IMR-90 (cell line): ENCODE data around the gene ABR. TPM values are rescaled to one million over a fixed set of nuclear protein-coding genes. Genes with fewer than 3 reads are reported as not detected.

Experiments used
- ATAC-seq: fragments of 200-7000 bp; cut with Tn5 transposase; 2 replicates; pipeline ENCODE4 v1.9.1; 2020; ENCODE audit warnings: low read depth, mild to moderate bottlenecking, moderate library complexity
- BruUV-seq: library from RNA; stranded (reverse); fragments of 400-500 nt; replicated peaks from 2 replicates; lab custom pipeline; 2021; lab: Mats Ljungman, UMichigan
- CTCF ChIA-PET: fragments of 300-600 bp; formaldehyde crosslinking; extraction: SDS; loops from one replicate; lab custom pipeline; 2021; ENCODE audit warnings: antibody characterized with exemption; lab: Yijun Ruan, JAX
- POLR2A ChIA-PET: fragments of 300-600 bp; sonication (Branson Sonifier 250); formaldehyde crosslinking; loops from one replicate; lab custom pipeline; 2022; ENCODE audit warnings: antibody characterized with exemption; ENCODE audit not compliant: unreplicated experiment; lab: Charles Lee
- DNase-seq: peaks from one replicate; pipeline ENCODE4 v3.0.0; 2013
- H2AFZ ChIP-seq: replicated peaks from 2 replicates; pipeline ENCODE3; 2013; ENCODE audit warnings: low read length, mild to moderate bottlenecking; ENCODE audit not compliant: poor library complexity
- H2AK5ac ChIP-seq: 2 replicates; pipeline ENCODE4 v1.6.1; 2013; ENCODE audit warnings: low read depth, low read length, inconsistent platforms
- H2AK9ac ChIP-seq: replicated peaks from 2 replicates; pipeline ENCODE3; 2013; ENCODE audit warnings: mild to moderate bottlenecking, low read depth, low read length, moderate library complexity; ENCODE audit not compliant: poor library complexity
- H2BK120ac ChIP-seq: 2 replicates; pipeline ENCODE4 v1.6.1; 2013; ENCODE audit warnings: low read depth, low read length, inconsistent platforms
- H2BK15ac ChIP-seq: 3 replicates; pipeline ENCODE4 v1.6.1; 2013; ENCODE audit warnings: low read depth, low read length, inconsistent platforms
- H2BK20ac ChIP-seq: 2 replicates; pipeline ENCODE4 v1.6.1; 2013; ENCODE audit warnings: low read depth, mild to moderate bottlenecking, inconsistent platforms, low read length, moderate library complexity
- H2BK5ac ChIP-seq: 2 replicates; pipeline ENCODE4 v1.6.1; 2013; ENCODE audit warnings: mild to moderate bottlenecking, low read depth, low read length, inconsistent platforms; ENCODE audit not compliant: poor library complexity, severe bottlenecking
- H3K14ac ChIP-seq: replicated peaks from 2 replicates; pipeline ENCODE4 v1.6.1; 2013; ENCODE audit warnings: low read depth, low read length, inconsistent platforms
- H3K18ac ChIP-seq: 2 replicates; pipeline ENCODE4 v1.6.1; 2013; ENCODE audit warnings: low read depth, low read length, control low read depth
- H3K23ac ChIP-seq: 2 replicates; pipeline ENCODE4 v1.6.1; 2013; ENCODE audit warnings: low read depth, low read length, inconsistent platforms
- H3K27ac ChIP-seq: 2 replicates; pipeline ENCODE4 v1.5.1; 2013; ENCODE audit warnings: mild to moderate bottlenecking, control low read depth, low read length; ENCODE audit not compliant: insufficient read depth
- H3K27me3 ChIP-seq: 2 replicates; pipeline ENCODE4 v1.6.1; 2013; ENCODE audit warnings: low read length; ENCODE audit not compliant: control insufficient read depth, insufficient read depth
- H3K36me3 ChIP-seq: 2 replicates; pipeline ENCODE4 v1.6.1; 2013; ENCODE audit warnings: low read length, mixed read lengths; ENCODE audit not compliant: control insufficient read depth, insufficient read depth
- H3K4ac ChIP-seq: 2 replicates; pipeline ENCODE4 v1.6.1; 2013; ENCODE audit warnings: low read depth, low read length, inconsistent platforms
- H3K4me1 ChIP-seq: 2 replicates; pipeline ENCODE4 v1.6.1; 2013; ENCODE audit warnings: low read length, mixed read lengths; ENCODE audit not compliant: control insufficient read depth, insufficient read depth
- H3K4me2 ChIP-seq: 2 replicates; pipeline ENCODE4 v1.6.1; 2013; ENCODE audit warnings: low read depth, mild to moderate bottlenecking, control low read depth, low read length, moderate library complexity
- H3K4me3 ChIP-seq: 2 replicates; pipeline ENCODE4 v1.5.1; 2013; ENCODE audit warnings: low read depth, mild to moderate bottlenecking, control low read depth, low read length, moderate library complexity; ENCODE audit not compliant: insufficient read depth
- H3K56ac ChIP-seq: 2 replicates; pipeline ENCODE4 v1.6.1; 2013; ENCODE audit warnings: low read length, inconsistent platforms; ENCODE audit not compliant: insufficient read depth; ENCODE audit errors: extremely low read depth
- H3K79me1 ChIP-seq, 2 experiments: 2 replicates each; pipeline ENCODE4 v1.6.1; 2013; ENCODE audit warnings: low read length in 2 of 2, inconsistent platforms in 1 of 2, low read depth in 1 of 2
- H3K9ac ChIP-seq: 2 replicates; pipeline ENCODE4 v1.6.1; 2013; ENCODE audit warnings: low read depth, low read length, control low read depth
- H3K9me1 ChIP-seq: 2 replicates; pipeline ENCODE4 v1.6.1; 2013; ENCODE audit warnings: low read length, inconsistent platforms; ENCODE audit not compliant: insufficient read depth
- H3K9me3 ChIP-seq: 2 replicates; pipeline ENCODE4 v1.6.1; 2013; ENCODE audit warnings: low read length; ENCODE audit not compliant: control insufficient read depth, insufficient read depth
- H4K20me1 ChIP-seq: 2 replicates; pipeline ENCODE4 v1.6.1; 2013; ENCODE audit warnings: low read length, inconsistent platforms; ENCODE audit not compliant: insufficient read depth
- H4K5ac ChIP-seq: 2 replicates; pipeline ENCODE4 v1.6.1; 2013; ENCODE audit warnings: mild to moderate bottlenecking, low read depth, low read length, control low read depth
- H4K8ac ChIP-seq, 2 experiments: 2 replicates each; pipeline ENCODE4 v1.6.1; 2013; ENCODE audit warnings: low read depth in 2 of 2, low read length in 2 of 2, control low read depth in 1 of 2, inconsistent platforms in 1 of 2
- H4K91ac ChIP-seq: 2 replicates; pipeline ENCODE4 v1.6.1; 2013; ENCODE audit warnings: low read depth, low read length, inconsistent platforms; ENCODE audit not compliant: insufficient read depth
- NFE2L2 ChIP-seq: fragments of 150-350 bp; IDR thresholded peaks from 2 replicates; pipeline ENCODE4 v1.6.1; 2016; ENCODE audit warnings: low read depth, mild to moderate bottlenecking, low read length
- RAD21 ChIP-seq: IDR thresholded peaks from 2 replicates; pipeline ENCODE4 v1.6.1; 2012; ENCODE audit warnings: low read length, improper control_type of control experiment
- WGBS, 2 experiments: methylation state at CpG; one replicate each; pipeline versions ENCODE4 v1.1.5 to v1.1.7; 2013; ENCODE audit warnings: missing lambda C conversion rate in 2 of 2; ENCODE audit not compliant: insufficient read length in 1 of 2; ENCODE audit errors: extremely low coverage in 2 of 2; 5-methylcytosine and 5-hydroxymethylcytosine counted together
- dilution Hi-C: fragments of 300-500 bp; cut with HindIII; formaldehyde crosslinking; loops from one replicate; pipeline ENCODE4 v1.14.3; 2018; ENCODE audit warnings: low sequenced_read_pairs; ENCODE audit not compliant: unreplicated experiment
- in situ Hi-C: fragments of 300-500 bp; cut with MboI; formaldehyde crosslinking; loops from 3 replicates; pipeline ENCODE4 v1.14.3; 2019; ENCODE audit warnings: low sequenced_read_pairs, inconsistent platforms, mixed read lengths
- intact Hi-C: fragments of 100-400 bp; cut with micrococcal nuclease; formaldehyde crosslinking; loops from 2 replicates; pipeline ENCODE4 v1.10.0; 2022
- polyA plus RNA-seq, 3 experiments: library from polyadenylated mRNA; depleted of rRNA; stranded (reverse); fragments of >200 nt; gene quantifications; 2 replicates each; pipeline ENCODE4 v1.2.3, GENCODE V29; 2012; ENCODE audit warnings: low replicate concordance in 1 of 3
- total RNA-seq: library from RNA; depleted of rRNA; stranded (reverse); fragments of >200 nt; gene quantifications from 2 replicates; pipeline ENCODE4 v1.2.3, GENCODE V29; 2012

The ABR gene
- total and polyA plus RNA-seq, 2 of the 4 experiments (the other 2 are of a cell fraction), result 28.3 to 79.7 TPM

DNA sequence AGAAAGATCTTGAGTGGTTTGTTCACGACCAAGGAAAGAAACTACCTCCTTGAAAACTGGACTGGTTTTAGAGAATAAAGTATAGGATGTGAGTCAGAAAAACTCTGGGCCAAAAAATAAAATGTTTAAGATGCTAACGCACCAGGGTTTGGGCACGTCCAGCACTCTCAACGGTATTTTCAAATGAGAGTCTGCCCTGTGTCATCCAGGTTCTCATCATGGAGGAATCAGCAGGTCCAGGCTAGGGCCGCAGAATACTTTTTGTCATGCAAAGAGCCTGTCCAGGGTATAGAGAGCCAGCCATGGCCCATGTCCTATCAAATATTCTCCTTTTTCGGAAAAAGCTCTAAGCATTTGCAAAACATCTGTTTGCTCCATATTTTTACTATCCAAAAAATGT is 202.6 kb downstream of the ABR start:
- Histone ChIP-seq H3K9me3 (no peaks in the 10 kb centered on the region; the same call in 1 of the 2 replicates), H4K20me1 (peaks cover 57% of the 10 kb centered on the region), H3K4me3 (peak overlapping the region; percentile 86), H3K79me1 (peaks cover 13 to 42% of the 10 kb centered on the region in 2 experiments; a peak in 3 of 4 replicates), H2BK20ac (no peak overlapping the region), H2BK5ac (no peak overlapping the region), H3K23ac (no peak overlapping the region), H2AK5ac (0 out of 2 replicates have a peak overlapping the region, but pooled peaks have one; percentile 15), H3K9me1 (peaks cover 13% of the 10 kb centered on the region), H4K8ac (no peak overlapping the region), H3K18ac (0 out of 2 replicates have a peak overlapping the region, but pooled peaks have one; percentile 14), H4K91ac (no peak overlapping the region), H3K36me3 (peaks cover 9% of the 10 kb centered on the region), H3K4ac (no peak overlapping the region), H3K9ac (peak overlapping the region; percentile 73), H3K27me3 (no peaks in the 10 kb centered on the region), H2BK15ac (no peak overlapping the region), H3K14ac (no peak overlapping the region), H3K27ac (peak overlapping the region; percentile 77; the same call in 1 of the 2 replicates), H4K5ac (no peak overlapping the region; the same call in 1 of the 2 replicates), H3K4me1 (peaks cover 12% of the 10 kb centered on the region), H2BK120ac (no peak overlapping the region), H3K4me2 (peak overlapping the region; percentile 95), H2AFZ (no peak overlapping the region), H3K56ac (peak overlapping the region; percentile 24; the same call in 1 of the 2 replicates), H2AK9ac (no peak overlapping the region)
- BruUV-seq, result TSS peak; percentile 13
- ATAC-seq, result no peak
- ChIA-PET POLR2A (interaction anchor here (0.7 kb wide), 1 partner anchor 19 kb away, joined by 3 read pairs; no protein-coding TSS in a partner anchor), CTCF (no interaction called here)
- no peak for TF ChIP-seq NFE2L2
- peak; percentile 10; the same call in 1 of the 2 replicates for TF ChIP-seq RAD21
- in situ Hi-C loops (no loop called here), dilution Hi-C loops (loop anchor here (25.0 kb wide), 1 partner anchor 190 kb away; the partner anchor contains the start of genes GLOD4 and MRM3), intact Hi-C loops (no loop called here)
- DNase-seq, result peak; percentile 54
- 30% methylated on average over 4 of the region's 6 CpGs; no CpG with 5 or more reads in 1 of the 2 experiments for WGBS, 2 experiments
